ENCODE measurements around the gene CRY1. TPM values are rescaled to one million over a fixed set of nuclear protein-coding genes. Genes with fewer than 3 reads are reported as not detected.

Gene CRY1
- total and polyA plus RNA-seq, 2 experiments from 2014 or later: 23.3 to 55.1 TPM

DNA sequence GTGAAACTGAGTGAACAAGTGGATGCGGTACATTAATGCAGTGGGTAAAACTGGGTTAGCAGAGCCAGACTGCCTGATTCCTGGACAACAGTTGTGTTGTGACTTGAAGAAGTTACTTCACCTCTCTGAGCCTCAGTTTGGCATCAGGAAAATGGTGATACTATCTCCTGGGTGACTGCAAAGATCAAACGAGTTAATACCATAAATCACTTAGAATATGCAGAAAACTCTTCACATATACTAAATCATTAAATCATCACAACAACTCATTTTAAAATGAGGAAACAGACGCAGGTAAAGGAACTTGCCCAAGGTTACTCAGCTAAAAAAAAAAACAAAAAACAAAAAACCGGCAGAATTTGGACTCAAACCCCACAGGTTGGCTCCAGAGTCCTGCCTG, 107.2 kb downstream of the CRY1 start:
- Histone ChIP-seq H3K36me3 (peaks cover 5% of the 10 kb centered on the region), H3K4me3 (peak overlapping the region; percentile 70), H3K4me1 (ENCODE audit: low read depth) (peaks cover 11% of the 10 kb centered on the region), H3K27me3 (no peaks in the 10 kb centered on the region), H3K27ac (peak overlapping the region; percentile 83), H3K9me3 (ENCODE audit: low read depth) (no peaks in the 10 kb centered on the region)
- no peak for DNase-seq (ENCODE audit: low read depth in 1 of 2, low spot score in 1 of 2)
- no peak for TF ChIP-seq CTCF (IDR thresholded peaks at IDR 0.05; ENCODE audit: low read depth, low read length)

- no peaks in the 10 kb centered on the region for H3K27me3 ChIP-seq
- TF ChIP-seq CTCF (IDR thresholded peaks at IDR 0.05; ENCODE audit: low read depth, low read length): no peak
- H3K27ac ChIP-seq: no peak overlapping the region
- H3K4me1 ChIP-seq (ENCODE audit: low read depth): peaks cover 11% of the 10 kb centered on the region
- H3K36me3 ChIP-seq: peaks cover 5% of the 10 kb centered on the region
- DNase-seq (ENCODE audit: low read depth in 1 of 2, low spot score in 1 of 2): no peak
- peak overlapping the region; percentile 70 for H3K4me3 ChIP-seq
- no peaks in the 10 kb centered on the region for H3K9me3 ChIP-seq (ENCODE audit: low read depth)
Observed at GRCh38 chr12:106985479-106985878, 107.9 kb downstream of the CRY1 start.

DNA sequence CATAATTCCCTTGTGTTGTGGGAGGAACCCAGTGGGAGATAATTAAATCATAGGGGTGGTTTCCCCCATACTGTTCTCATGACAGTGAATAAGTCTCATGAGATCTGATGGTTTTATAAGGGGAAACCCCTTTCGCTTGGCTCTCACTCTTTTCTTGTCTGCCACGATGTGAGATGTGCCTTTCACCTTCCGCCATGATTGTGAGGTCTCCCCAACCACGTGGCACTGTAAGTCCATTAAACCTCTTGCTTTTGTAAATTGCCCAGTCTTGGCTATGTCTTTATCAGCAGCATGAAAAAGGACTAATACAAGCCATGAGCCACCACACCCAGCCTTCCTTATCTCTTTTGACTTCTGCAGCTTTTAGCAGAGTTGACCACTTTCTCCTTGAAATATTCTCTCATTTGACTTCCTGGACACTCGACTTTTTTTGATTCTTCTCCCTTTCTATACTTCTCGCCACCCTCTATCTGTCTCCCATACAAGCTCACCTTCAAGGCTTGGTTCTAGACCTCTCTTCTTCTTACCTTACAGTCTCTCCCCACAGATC, 108.7 kb downstream of the CRY1 start:
- Histone ChIP-seq H3K27ac (no peak overlapping the region), H3K9me3 (ENCODE audit: low read depth) (no peaks in the 10 kb centered on the region), H3K4me1 (ENCODE audit: low read depth) (peaks cover 11% of the 10 kb centered on the region), H3K36me3 (peaks cover 5% of the 10 kb centered on the region), H3K27me3 (no peaks in the 10 kb centered on the region), H3K4me3 (no peak overlapping the region)
- no peak for DNase-seq (ENCODE audit: low read depth in 1 of 2, low spot score in 1 of 2)
- no peak for TF ChIP-seq CTCF (IDR thresholded peaks at IDR 0.05; ENCODE audit: low read depth, low read length)

DNA sequence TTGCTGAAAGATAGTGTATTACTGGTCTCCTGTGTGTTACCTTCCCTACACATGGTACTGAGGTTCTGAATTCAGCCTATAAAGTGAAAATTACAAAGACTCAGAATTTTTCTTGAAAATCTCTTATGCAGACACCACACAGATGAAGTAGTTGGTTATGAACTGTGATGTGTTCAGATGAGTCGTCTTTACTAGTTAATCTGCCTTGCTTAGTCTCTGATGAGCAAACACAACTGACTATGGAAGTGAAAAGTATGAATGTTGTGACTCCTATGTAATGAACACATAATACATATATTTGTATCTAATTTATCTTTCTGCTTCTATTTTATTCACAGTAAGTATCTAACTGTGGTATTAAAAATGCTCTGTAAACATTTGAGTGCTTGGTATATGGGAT, 111.1 kb downstream of the CRY1 start:
- H3K27me3 ChIP-seq: no peaks in the 10 kb centered on the region
- no peak for TF ChIP-seq CTCF (IDR thresholded peaks at IDR 0.05; ENCODE audit: low read depth, low read length)
- DNase-seq (ENCODE audit: low read depth in 1 of 2, low spot score in 1 of 2): no peak
- H3K9me3 ChIP-seq (ENCODE audit: low read depth): no peaks in the 10 kb centered on the region
- H3K36me3 ChIP-seq: peaks cover 5% of the 10 kb centered on the region
- no peak overlapping the region for H3K27ac ChIP-seq
- no peak overlapping the region for H3K4me3 ChIP-seq
- H3K4me1 ChIP-seq (ENCODE audit: low read depth): peaks cover 30% of the 10 kb centered on the region

DNA sequence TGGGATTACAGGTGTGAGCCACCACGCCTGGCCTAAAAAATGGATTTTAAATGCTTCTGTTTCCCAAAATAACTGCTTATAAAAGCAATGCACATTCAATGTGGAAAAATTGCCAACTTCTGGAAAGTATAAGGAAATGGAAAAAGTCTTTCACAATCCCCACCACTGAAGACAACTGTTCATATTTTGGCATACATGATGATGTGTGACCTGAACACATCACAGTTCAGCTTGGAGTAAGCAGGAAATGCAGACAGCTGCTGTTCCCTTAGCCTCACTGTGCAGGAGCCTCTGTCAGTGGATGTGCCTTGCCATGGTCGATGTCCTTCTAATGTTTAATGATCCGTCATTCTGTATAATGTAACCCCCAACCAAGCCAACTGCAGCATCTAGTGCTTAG, 111.6 kb downstream of the CRY1 start:
- H3K27ac ChIP-seq: no peak overlapping the region
- no peak overlapping the region for H3K4me3 ChIP-seq
- DNase-seq (ENCODE audit: low read depth in 1 of 2, low spot score in 1 of 2): peak in 1 of 2 donors; percentile 77
- peaks cover 5% of the 10 kb centered on the region for H3K36me3 ChIP-seq
- no peaks in the 10 kb centered on the region for H3K9me3 ChIP-seq (ENCODE audit: low read depth)
- no peak for TF ChIP-seq CTCF (IDR thresholded peaks at IDR 0.05; ENCODE audit: low read depth, low read length)
- peaks cover 35% of the 10 kb centered on the region for H3K4me1 ChIP-seq (ENCODE audit: low read depth)
- no peaks in the 10 kb centered on the region for H3K27me3 ChIP-seq
